ENCODE data around the gene PPP2R5B.

PPP2R5B gene

DNA sequence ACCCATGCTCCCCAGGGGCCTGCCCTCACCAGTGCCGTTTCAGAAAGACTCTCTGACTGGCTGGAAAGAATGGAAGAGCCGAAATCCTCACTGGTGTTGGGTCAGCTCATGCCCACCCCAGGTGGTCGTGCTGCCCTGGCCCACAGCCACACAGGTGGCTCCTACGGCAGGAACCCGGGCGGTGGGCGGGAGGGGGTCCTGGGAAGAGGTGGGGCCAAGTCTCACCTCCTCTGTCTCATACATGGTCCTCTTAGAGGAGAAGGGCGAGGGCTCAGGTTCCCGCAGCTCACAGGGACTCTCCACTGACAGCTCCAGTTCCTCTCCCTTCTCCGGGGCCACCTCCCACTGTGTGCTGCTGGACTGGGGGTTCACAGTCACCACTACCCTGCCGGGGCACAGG lies 15.7 kb upstream of the PPP2R5B start:
- Histone ChIP-seq H3K4me3 (ENCODE audit: insufficient read depth, low read depth, low read length) (no peak overlapping the region), H3K36me3 (ENCODE audit: control insufficient read depth, insufficient read depth, low read length) (peaks cover 9% of the 10 kb centered on the region), H3K27me3 (ENCODE audit: control insufficient read depth, insufficient read depth, low read length, poor library complexity, severe bottlenecking) (no peaks in the 10 kb centered on the region), H3K9me3 (ENCODE audit: control insufficient read depth, low read length) (no peaks in the 10 kb centered on the region), H3K27ac (ENCODE audit: insufficient read depth, low read depth, low read length, poor library complexity, severe bottlenecking) (no peak overlapping the region), H3K4me1 (ENCODE audit: control insufficient read depth, insufficient read depth, low read length) (no peaks in the 10 kb centered on the region)
- 94% methylated on average over 11 of the region's 11 CpGs for WGBS, 2 experiments

DNA sequence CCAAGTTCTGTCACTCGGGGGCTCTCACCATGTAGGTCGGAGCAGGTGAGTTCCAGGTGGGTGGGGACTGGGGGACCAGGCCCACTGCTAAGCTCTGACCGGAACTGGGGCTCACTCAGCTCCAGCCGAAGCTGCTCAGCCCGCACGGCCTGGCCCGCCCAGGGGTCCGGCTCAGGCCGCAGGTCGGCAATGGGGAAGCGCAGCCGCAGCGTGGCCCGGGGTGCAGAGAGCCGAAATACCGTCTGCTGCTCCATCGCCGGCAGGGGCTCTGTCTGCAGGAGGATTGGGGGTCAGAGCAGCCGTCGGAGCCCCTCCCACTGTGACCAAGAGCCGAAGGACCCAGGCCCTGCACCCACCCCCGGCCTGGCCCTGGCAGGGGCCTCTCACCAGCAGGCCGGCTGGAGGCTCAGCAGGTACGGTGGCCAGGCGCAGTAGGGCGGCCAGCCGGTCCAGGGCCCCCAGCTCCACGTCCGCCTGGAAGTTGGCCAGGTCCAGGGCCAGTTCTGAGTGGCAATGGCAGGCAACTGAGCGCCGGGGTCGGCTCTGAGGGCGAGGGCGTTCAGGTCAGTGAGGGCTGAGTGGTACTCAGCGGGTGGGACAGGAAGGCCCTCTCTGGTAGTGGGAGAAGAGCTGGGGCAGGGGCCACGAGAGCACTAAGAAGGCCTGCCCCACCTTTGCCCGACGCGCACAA lies 14.7 kb upstream of the PPP2R5B start:
- Histone ChIP-seq H3K4me1 (ENCODE audit: control insufficient read depth, insufficient read depth, low read length) (no peaks in the 10 kb centered on the region), H3K27me3 (ENCODE audit: control insufficient read depth, insufficient read depth, low read length, poor library complexity, severe bottlenecking) (no peaks in the 10 kb centered on the region), H3K36me3 (ENCODE audit: control insufficient read depth, insufficient read depth, low read length) (peaks cover 9% of the 10 kb centered on the region), H3K4me3 (ENCODE audit: insufficient read depth, low read depth, low read length) (no peak overlapping the region), H3K9me3 (ENCODE audit: control insufficient read depth, low read length) (no peaks in the 10 kb centered on the region), H3K27ac (ENCODE audit: insufficient read depth, low read depth, low read length, poor library complexity, severe bottlenecking) (no peak overlapping the region)
- 93 to 94% methylated on average over 39 of the region's 39 CpGs for WGBS, 2 experiments

DNA sequence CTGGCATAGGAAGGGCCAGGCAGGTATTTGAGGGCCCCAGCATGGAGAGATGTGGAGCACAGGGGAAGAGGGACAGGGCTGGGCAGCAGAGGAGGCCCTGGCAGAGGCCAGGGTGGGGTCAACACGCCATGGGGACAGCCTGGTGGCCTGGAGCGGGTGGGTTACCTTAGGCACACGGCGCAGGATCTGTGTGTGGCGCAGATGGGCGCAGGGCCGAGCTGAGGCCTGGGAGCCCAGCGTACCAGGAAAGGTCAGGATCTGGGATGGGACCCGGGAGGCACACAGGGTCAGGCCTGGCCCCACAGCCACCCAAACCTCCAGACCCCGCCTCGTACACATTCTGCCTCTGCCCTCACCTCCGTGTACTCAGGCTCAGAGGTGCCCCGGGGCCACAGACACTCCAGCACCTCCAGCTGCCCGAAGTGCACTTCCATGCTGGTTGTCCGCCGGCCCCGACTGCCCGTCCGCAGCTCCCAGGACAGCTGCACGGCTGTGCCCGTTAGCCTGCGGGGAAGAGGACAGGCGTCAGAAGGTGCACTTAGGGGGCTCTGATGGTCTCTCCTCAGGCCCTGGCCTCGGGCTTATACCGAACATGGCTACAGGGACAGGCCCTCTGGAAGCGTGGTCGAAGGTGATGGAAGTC lies 13.9 kb upstream of the PPP2R5B start:
- Histone ChIP-seq H3K36me3 (ENCODE audit: control insufficient read depth, insufficient read depth, low read length) (peaks cover 9% of the 10 kb centered on the region), H3K27ac (ENCODE audit: insufficient read depth, low read depth, low read length, poor library complexity, severe bottlenecking) (no peak overlapping the region), H3K27me3 (ENCODE audit: control insufficient read depth, insufficient read depth, low read length, poor library complexity, severe bottlenecking) (no peaks in the 10 kb centered on the region), H3K9me3 (ENCODE audit: control insufficient read depth, low read length) (no peaks in the 10 kb centered on the region), H3K4me1 (ENCODE audit: control insufficient read depth, insufficient read depth, low read length) (peaks cover 4% of the 10 kb centered on the region), H3K4me3 (ENCODE audit: insufficient read depth, low read depth, low read length) (no peak overlapping the region)
- 95 to 96% methylated on average over 27 of the region's 27 CpGs for WGBS, 2 experiments

DNA sequence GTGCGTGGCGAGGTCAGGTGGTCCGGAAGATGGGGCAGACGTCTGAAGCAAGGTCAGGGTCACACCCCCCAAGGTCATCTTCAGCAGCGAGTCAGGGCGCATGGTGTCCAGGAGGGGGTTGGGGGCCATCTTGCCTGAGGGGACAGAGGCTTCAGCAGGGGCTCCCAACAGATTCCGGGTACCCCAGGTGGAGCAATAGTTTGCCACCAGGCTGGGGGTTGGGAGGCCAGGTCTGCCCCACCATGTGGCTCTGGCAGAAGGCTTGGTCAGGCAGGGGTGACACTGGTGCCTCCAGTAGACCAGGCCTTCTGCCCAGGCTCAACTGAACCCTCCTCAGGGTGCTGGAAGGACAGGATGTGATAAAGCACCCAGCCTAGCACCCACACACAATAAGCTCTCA lies 13.3 kb upstream of the PPP2R5B start:
- no peaks in the 10 kb centered on the region for H3K27me3 ChIP-seq (ENCODE audit: control insufficient read depth, insufficient read depth, low read length, poor library complexity, severe bottlenecking)
- no peaks in the 10 kb centered on the region for H3K9me3 ChIP-seq (ENCODE audit: control insufficient read depth, low read length)
- H3K36me3 ChIP-seq (ENCODE audit: control insufficient read depth, insufficient read depth, low read length) = peaks cover 9% of the 10 kb centered on the region
- no peak overlapping the region for H3K27ac ChIP-seq (ENCODE audit: insufficient read depth, low read depth, low read length, poor library complexity, severe bottlenecking)
- H3K4me3 ChIP-seq (ENCODE audit: insufficient read depth, low read depth, low read length) = no peak overlapping the region
- H3K4me1 ChIP-seq (ENCODE audit: control insufficient read depth, insufficient read depth, low read length) = peaks cover 10% of the 10 kb centered on the region
- WGBS, 2 experiments = 90 to 94% methylated on average over 7 of the region's 7 CpGs

DNA sequence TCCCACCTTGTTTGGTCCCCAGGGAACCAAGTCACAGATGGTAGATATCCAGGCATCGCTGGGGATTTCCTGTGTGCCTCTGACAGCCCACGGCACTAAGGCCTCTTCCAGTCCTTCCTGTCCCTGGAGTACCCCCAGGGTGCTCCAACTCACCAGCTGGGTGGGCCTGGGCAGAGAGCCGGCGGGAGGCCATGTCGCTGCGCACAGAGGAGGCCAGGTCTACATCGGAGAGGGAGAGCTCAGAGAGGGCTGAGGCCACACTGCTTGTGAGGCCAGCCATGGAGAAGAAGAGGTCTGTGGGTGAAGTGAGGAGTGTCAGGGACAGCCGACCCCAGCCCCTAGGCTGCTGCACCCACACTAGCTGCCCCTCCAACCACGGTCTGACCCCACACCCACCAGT lies 12.8 kb upstream of the PPP2R5B start:
- H3K27ac ChIP-seq (ENCODE audit: insufficient read depth, low read depth, low read length, poor library complexity, severe bottlenecking) = no peak overlapping the region
- WGBS, 2 experiments = 91% methylated on average over 9 of the region's 9 CpGs
- H3K4me1 ChIP-seq (ENCODE audit: control insufficient read depth, insufficient read depth, low read length) = peaks cover 13% of the 10 kb centered on the region
- H3K9me3 ChIP-seq (ENCODE audit: control insufficient read depth, low read length) = no peaks in the 10 kb centered on the region
- H3K4me3 ChIP-seq (ENCODE audit: insufficient read depth, low read depth, low read length) = no peak overlapping the region
- H3K36me3 ChIP-seq (ENCODE audit: control insufficient read depth, insufficient read depth, low read length) = peaks cover 8% of the 10 kb centered on the region
- no peaks in the 10 kb centered on the region for H3K27me3 ChIP-seq (ENCODE audit: control insufficient read depth, insufficient read depth, low read length, poor library complexity, severe bottlenecking)

DNA sequence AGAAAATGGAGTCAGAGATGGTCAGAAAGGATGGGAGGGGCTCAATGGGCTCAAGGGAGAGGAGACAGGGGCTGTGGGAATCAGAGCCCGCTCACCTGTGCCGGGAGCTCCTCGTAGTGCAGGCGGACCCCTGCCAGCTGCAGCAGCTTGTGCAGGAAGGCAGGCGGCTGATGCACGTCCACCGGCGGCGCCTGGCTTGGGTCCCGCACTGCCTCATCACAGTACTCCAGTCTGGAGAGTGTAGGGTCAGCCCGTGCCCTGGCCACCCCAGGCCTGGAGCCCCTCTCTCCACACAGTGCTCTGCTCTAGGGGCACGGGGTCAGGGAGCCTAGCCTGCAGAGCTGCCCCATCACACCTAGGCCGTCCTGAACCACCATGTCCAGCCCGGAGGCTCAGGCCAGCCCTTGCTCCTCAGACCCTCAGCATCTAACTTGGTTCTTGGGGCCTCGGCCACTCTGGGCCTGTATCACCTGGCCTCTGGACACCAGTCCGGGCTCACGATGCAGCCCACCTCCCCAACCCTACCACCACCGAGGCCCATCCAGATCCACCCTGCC lies 11.2 kb upstream of the PPP2R5B start:
- Histone ChIP-seq H3K4me3 (ENCODE audit: insufficient read depth, low read depth, low read length) (no peak overlapping the region), H3K9me3 (ENCODE audit: control insufficient read depth, low read length) (no peaks in the 10 kb centered on the region), H3K4me1 (ENCODE audit: control insufficient read depth, insufficient read depth, low read length) (peaks cover 13% of the 10 kb centered on the region), H3K27me3 (ENCODE audit: control insufficient read depth, insufficient read depth, low read length, poor library complexity, severe bottlenecking) (no peaks in the 10 kb centered on the region), H3K36me3 (ENCODE audit: control insufficient read depth, insufficient read depth, low read length) (peaks cover 6% of the 10 kb centered on the region), H3K27ac (ENCODE audit: insufficient read depth, low read depth, low read length, poor library complexity, severe bottlenecking) (no peak overlapping the region)
- 88 to 91% methylated on average over 18 of the region's 18 CpGs for WGBS, 2 experiments

DNA sequence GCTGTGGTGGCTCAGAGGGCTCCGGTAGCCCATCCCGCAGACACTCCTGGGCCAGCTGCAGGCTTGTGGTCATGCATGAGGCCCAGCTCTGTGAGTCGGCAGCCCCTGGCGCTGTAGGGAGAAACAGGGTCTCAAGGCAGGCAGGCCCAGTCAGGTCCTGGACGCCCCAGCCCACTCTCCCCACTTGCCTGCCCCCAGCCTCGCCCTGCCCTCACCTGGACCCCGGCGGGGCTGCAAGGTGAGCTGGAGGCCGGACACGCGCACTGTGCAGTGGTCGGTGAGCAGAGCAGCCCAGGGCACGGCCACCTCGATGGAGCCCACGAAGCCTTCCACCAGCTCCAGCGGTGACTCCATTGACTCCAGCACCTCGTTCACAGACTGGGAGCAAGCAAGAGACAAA lies 10.4 kb upstream of the PPP2R5B start:
- 96% methylated on average over 17 of the region's 17 CpGs for WGBS, 2 experiments
- Histone ChIP-seq H3K36me3 (ENCODE audit: control insufficient read depth, insufficient read depth, low read length) (peaks cover 6% of the 10 kb centered on the region), H3K27me3 (ENCODE audit: control insufficient read depth, insufficient read depth, low read length, poor library complexity, severe bottlenecking) (no peaks in the 10 kb centered on the region), H3K27ac (ENCODE audit: insufficient read depth, low read depth, low read length, poor library complexity, severe bottlenecking) (no peak overlapping the region), H3K9me3 (ENCODE audit: control insufficient read depth, low read length) (no peaks in the 10 kb centered on the region), H3K4me3 (ENCODE audit: insufficient read depth, low read depth, low read length) (no peak overlapping the region), H3K4me1 (ENCODE audit: control insufficient read depth, insufficient read depth, low read length) (peaks cover 13% of the 10 kb centered on the region)

DNA sequence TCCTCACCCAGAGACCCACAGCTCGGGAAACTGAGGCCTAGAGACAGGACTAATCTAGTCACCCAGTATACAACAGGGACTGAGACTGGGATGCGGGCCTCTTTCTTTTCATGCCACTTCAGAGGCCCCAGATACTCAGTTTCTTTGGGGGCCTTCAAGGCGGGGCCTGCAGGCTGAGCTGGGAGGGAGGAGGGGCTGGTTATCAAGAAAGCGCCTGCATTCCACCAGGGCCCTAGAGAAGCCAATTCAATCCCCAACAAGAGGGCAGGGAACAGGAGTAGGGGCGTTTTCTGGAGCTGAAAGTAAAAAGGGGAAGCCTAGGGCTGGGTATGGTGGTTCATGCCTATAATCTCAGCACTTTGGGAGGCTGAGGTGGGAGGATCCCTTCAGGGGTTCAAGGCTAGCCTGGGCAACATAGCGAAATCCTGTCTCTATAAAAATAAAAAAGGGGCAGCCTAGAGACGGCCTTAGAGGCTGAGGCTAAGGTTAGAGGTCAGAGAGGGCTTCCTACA lies 9.1 kb upstream of the PPP2R5B start:
- no peak overlapping the region for H3K27ac ChIP-seq (ENCODE audit: insufficient read depth, low read depth, low read length, poor library complexity, severe bottlenecking)
- no peaks in the 10 kb centered on the region for H3K9me3 ChIP-seq (ENCODE audit: control insufficient read depth, low read length)
- H3K4me1 ChIP-seq (ENCODE audit: control insufficient read depth, insufficient read depth, low read length) = peaks cover 13% of the 10 kb centered on the region
- H3K27me3 ChIP-seq (ENCODE audit: control insufficient read depth, insufficient read depth, low read length, poor library complexity, severe bottlenecking) = no peaks in the 10 kb centered on the region
- no peak overlapping the region for H3K4me3 ChIP-seq (ENCODE audit: insufficient read depth, low read depth, low read length)
- peaks cover 1% of the 10 kb centered on the region for H3K36me3 ChIP-seq (ENCODE audit: control insufficient read depth, insufficient read depth, low read length)
- 82 to 85% methylated on average over 7 of the region's 7 CpGs for WGBS, 2 experiments

DNA sequence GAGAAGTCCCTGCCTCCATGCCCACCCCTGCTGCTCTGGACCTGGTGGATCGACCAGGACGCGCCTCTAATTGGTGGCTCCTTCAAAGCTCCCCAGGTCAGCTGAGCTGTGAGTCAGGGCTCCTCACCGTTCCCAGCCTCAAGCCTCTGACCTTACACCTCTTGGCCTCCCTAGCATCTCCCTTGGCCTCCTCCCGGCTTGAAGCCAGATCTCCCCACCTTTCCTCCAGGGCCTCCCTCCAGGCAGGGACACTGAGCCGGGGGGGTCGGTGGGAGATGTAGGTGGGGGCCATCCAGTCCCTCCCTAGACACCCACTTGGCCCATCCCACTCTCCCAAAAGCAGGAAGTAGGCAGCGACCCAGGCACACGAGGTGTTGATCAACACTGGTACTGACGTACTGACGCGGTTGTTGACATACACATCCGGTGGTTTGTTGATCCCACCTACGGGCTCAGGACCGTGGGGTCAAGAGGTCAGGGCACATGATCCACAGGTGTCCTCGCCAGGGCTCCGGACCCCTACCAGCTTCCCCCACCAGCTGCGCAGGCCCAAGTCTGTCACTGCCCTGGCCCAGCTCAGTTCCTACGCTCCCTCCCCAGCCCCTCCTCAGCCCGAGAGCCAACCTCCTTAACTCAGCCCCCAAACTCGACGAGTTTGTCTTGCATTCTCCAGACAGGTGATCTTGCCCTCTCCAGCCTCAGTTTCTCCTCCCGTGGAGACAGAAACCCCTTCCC lies 8.3 kb upstream of the PPP2R5B start:
- no peak overlapping the region for H3K27ac ChIP-seq (ENCODE audit: insufficient read depth, low read depth, low read length, poor library complexity, severe bottlenecking)
- peak overlapping the region; percentile 86 for H3K4me3 ChIP-seq (ENCODE audit: insufficient read depth, low read depth, low read length)
- WGBS, 2 experiments = 14 to 15% methylated on average over 23 of the region's 23 CpGs
- no peaks in the 10 kb centered on the region for H3K9me3 ChIP-seq (ENCODE audit: control insufficient read depth, low read length)
- H3K27me3 ChIP-seq (ENCODE audit: control insufficient read depth, insufficient read depth, low read length, poor library complexity, severe bottlenecking) = no peaks in the 10 kb centered on the region
- H3K36me3 ChIP-seq (ENCODE audit: control insufficient read depth, insufficient read depth, low read length) = no peaks in the 10 kb centered on the region
- peaks cover 13% of the 10 kb centered on the region for H3K4me1 ChIP-seq (ENCODE audit: control insufficient read depth, insufficient read depth, low read length)
